H9 (cell line): ENCODE measurements around the gene C17orf50. TPM values are rescaled to one million over a fixed set of nuclear protein-coding genes. Genes with fewer than 3 reads are reported as not detected.

Experiments used
- DNase-seq: peaks from one replicate; pipeline ENCODE4 v3.0.0-alpha.2; 2017
- H2AFZ ChIP-seq: one replicate; pipeline ENCODE4 v1.6.1; 2013; ENCODE audit warnings: mild to moderate bottlenecking, low read length, control low read depth, moderate library complexity
- H2AK5ac ChIP-seq: 2 replicates; pipeline ENCODE4 v1.6.1; 2013; ENCODE audit warnings: low read length, control low read depth, mixed read lengths; ENCODE audit not compliant: insufficient read length
- H2BK120ac ChIP-seq: one replicate; pipeline ENCODE4 v1.6.1; 2013; ENCODE audit warnings: low read depth, mild to moderate bottlenecking, low read length, control low read depth, inconsistent platforms; ENCODE audit not compliant: poor library complexity, severe bottlenecking
- H2BK12ac ChIP-seq: 2 replicates; pipeline ENCODE4 v1.6.1; 2013; ENCODE audit warnings: low read length, control low read depth, mixed read lengths, low read depth; ENCODE audit not compliant: insufficient read length
- H2BK15ac ChIP-seq: 2 replicates; pipeline ENCODE4 v1.6.1; 2013; ENCODE audit warnings: low read depth, low read length, control low read depth
- H2BK20ac ChIP-seq: one replicate; pipeline ENCODE4 v1.6.1; 2013; ENCODE audit warnings: low read depth, mild to moderate bottlenecking, low read length, control low read depth, inconsistent platforms; ENCODE audit not compliant: poor library complexity, severe bottlenecking
- H2BK5ac ChIP-seq: 2 replicates; pipeline ENCODE4 v1.6.1; 2013; ENCODE audit warnings: low read length, control low read depth, mixed read lengths; ENCODE audit not compliant: insufficient read length
- H3K14ac ChIP-seq: 2 replicates; pipeline ENCODE4 v1.6.1; 2013; ENCODE audit warnings: low read length, control low read depth; ENCODE audit not compliant: insufficient read depth
- H3K18ac ChIP-seq: 2 replicates; pipeline ENCODE4 v1.6.1; 2013; ENCODE audit warnings: low read depth, mild to moderate bottlenecking, mixed read lengths, low read length, control low read depth; ENCODE audit not compliant: insufficient read length
- H3K23ac ChIP-seq: 2 replicates; pipeline ENCODE4 v1.6.1; 2013; ENCODE audit warnings: low read length, control low read depth, mixed read lengths, low read depth; ENCODE audit not compliant: insufficient read length
- H3K23me2 ChIP-seq: 2 replicates; pipeline ENCODE4 v1.6.1; 2013; ENCODE audit warnings: low read depth, mild to moderate bottlenecking, mixed read lengths, low read length, control low read depth; ENCODE audit not compliant: insufficient read length, poor library complexity, severe bottlenecking
- H3K27ac ChIP-seq: 2 replicates; pipeline ENCODE4 v1.5.1; 2013; ENCODE audit warnings: low read length, control low read depth, mixed read lengths, low read depth; ENCODE audit not compliant: insufficient read length
- H3K27me3 ChIP-seq: 2 replicates; pipeline ENCODE4 v1.6.1; 2013; ENCODE audit warnings: low read length, control low read depth, inconsistent platforms; ENCODE audit not compliant: insufficient read depth
- H3K4ac ChIP-seq: 2 replicates; pipeline ENCODE4 v1.6.1; 2013; ENCODE audit warnings: low read depth, mild to moderate bottlenecking, control low read depth, inconsistent platforms, low read length, moderate library complexity
- H3K4me1 ChIP-seq: 2 replicates; pipeline ENCODE4 v1.6.1; 2013; ENCODE audit warnings: low read length, control low read depth, inconsistent platforms; ENCODE audit not compliant: insufficient read depth
- H3K4me2 ChIP-seq: 2 replicates; pipeline ENCODE4 v1.6.1; 2013; ENCODE audit warnings: low read length, control low read depth, mixed read lengths; ENCODE audit not compliant: insufficient read length, insufficient read depth
- H3K56ac ChIP-seq: 2 replicates; pipeline ENCODE4 v1.6.1; 2013; ENCODE audit warnings: low read depth, mild to moderate bottlenecking, mixed read lengths, low read length, control low read depth; ENCODE audit not compliant: insufficient read length
- H3K79me1 ChIP-seq: 2 replicates; pipeline ENCODE4 v1.6.1; 2013; ENCODE audit warnings: low read depth, mild to moderate bottlenecking, moderate library complexity, low read length, control low read depth, inconsistent platforms; ENCODE audit not compliant: insufficient read depth, poor library complexity, severe bottlenecking
- H3K79me2 ChIP-seq: 2 replicates; pipeline ENCODE4 v1.6.1; 2013; ENCODE audit warnings: low read length, control low read depth, inconsistent platforms; ENCODE audit not compliant: insufficient read depth
- H3K9ac ChIP-seq: 2 replicates; pipeline ENCODE4 v1.6.1; 2013; ENCODE audit warnings: low read length, control low read depth, mixed read lengths; ENCODE audit not compliant: insufficient read length; ENCODE audit errors: extremely low read depth
- H3K9me3 ChIP-seq: one replicate; pipeline ENCODE4 v1.6.1; 2013; ENCODE audit warnings: low read depth, low read length, inconsistent platforms; ENCODE audit not compliant: control insufficient read depth
- H3T11ph ChIP-seq: one replicate; pipeline ENCODE4 v1.6.1; 2013; ENCODE audit warnings: mild to moderate bottlenecking, low read length, control low read depth, inconsistent platforms
- H4K20me1 ChIP-seq: one replicate; pipeline ENCODE4 v1.6.1; 2013; ENCODE audit not compliant: control insufficient read depth, insufficient read length, insufficient read depth
- H4K5ac ChIP-seq: 2 replicates; pipeline ENCODE4 v1.6.1; 2013; ENCODE audit warnings: low read depth, mild to moderate bottlenecking, mixed read lengths, low read length, control low read depth; ENCODE audit not compliant: insufficient read length
- H4K8ac ChIP-seq: replicated peaks from 2 replicates; pipeline ENCODE4 v1.6.1; 2013; ENCODE audit warnings: low read length, control low read depth, mixed read lengths, low read depth; ENCODE audit not compliant: insufficient read length
- H4K91ac ChIP-seq: 2 replicates; pipeline ENCODE4 v1.6.1; 2013; ENCODE audit warnings: low read depth, mild to moderate bottlenecking, moderate library complexity, mixed read lengths, low read length, control low read depth; ENCODE audit not compliant: insufficient read length
- H3K27ac Mint-ChIP-seq, 3 experiments: 2 replicates in 2 of 3; 3 replicates in 1 of 3; pipeline ENCODE4 v1.8.0; 2020 to 2021; ENCODE audit warnings: mixed read lengths in 3 of 3, mild to moderate bottlenecking in 1 of 3, moderate library complexity in 1 of 3
- H3K27me3 Mint-ChIP-seq: 2 replicates; pipeline ENCODE4 v1.8.0; 2021; ENCODE audit warnings: low read depth, mild to moderate bottlenecking, moderate library complexity, mixed read lengths
- H3K36me3 Mint-ChIP-seq, 3 experiments: 2 replicates in 2 of 3; 3 replicates in 1 of 3; pipeline ENCODE4 v1.8.0; 2020 to 2021; ENCODE audit warnings: low read depth in 3 of 3, mixed read lengths in 3 of 3; ENCODE audit not compliant: insufficient read depth in 1 of 3
- H3K4me1 Mint-ChIP-seq, 2 experiments: 2 replicates each; pipeline ENCODE4 v1.8.0; 2020; ENCODE audit warnings: mixed read lengths in 2 of 2
- H3K4me3 Mint-ChIP-seq, 2 experiments: 2 replicates in 1 of 2; 3 replicates in 1 of 2; pipeline ENCODE4 v1.8.0; 2020 to 2021; ENCODE audit warnings: mild to moderate bottlenecking in 2 of 2, mixed read lengths in 2 of 2, moderate library complexity in 1 of 2
- H3K9me3 Mint-ChIP-seq, 2 experiments: 2 replicates in 1 of 2; 3 replicates in 1 of 2; pipeline ENCODE4 v1.8.0; 2020; ENCODE audit warnings: mild to moderate bottlenecking in 2 of 2, mixed read lengths in 2 of 2, moderate library complexity in 1 of 2
- WGBS: extraction: QIAGEN DNeasy Blood & Tissue Kit; methylation state at CpG from one replicate; pipeline ENCODE4 v1.1.7; 2013; ENCODE audit warnings: missing lambda C conversion rate, low lambda C conversion rate, mixed read lengths; ENCODE audit not compliant: insufficient read length; ENCODE audit errors: extremely low coverage; 5-methylcytosine and 5-hydroxymethylcytosine counted together
- total RNA-seq: library from RNA; stranded (reverse); gene quantifications from 2 replicates; pipeline ENCODE4 v1.2.1, GENCODE V29; 2021
- TF ChIP-seq, protein P1 (sequence below): fragments of 200-600 bp; sonication (generic); conservative IDR thresholded peaks from 3 replicates; pipeline ENCODE4 v1.8.0; 2021; ENCODE audit warnings: antibody characterized with exemption, mild to moderate bottlenecking

C17orf50 gene
- total RNA-seq, 1 experiment from 2014 or later: not detected

DNA sequence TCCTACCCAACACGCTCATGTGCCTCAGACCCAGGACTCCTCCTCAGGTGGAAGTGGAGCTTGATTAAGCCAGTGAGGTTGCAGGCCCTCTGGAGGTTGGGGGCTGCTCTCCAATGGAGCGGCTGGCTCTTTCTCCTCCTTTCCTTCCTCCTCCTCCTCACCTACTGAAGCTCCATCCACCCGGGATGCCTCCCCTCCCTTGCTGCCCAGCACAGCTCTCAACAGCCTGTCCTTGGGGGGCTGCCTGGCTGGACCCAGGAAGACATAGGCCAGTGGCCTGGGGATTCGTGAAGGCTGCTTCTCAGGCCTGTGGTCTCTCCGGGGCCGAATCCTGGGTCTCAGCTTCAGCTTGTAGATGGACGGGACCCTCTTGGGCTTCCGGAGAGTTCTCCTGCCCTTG lies 15.9 kb upstream of the C17orf50 start:
- Histone ChIP-seq H3K9ac (no peak overlapping the region), H3K23ac (no peak overlapping the region), H3K4me1 (no peaks in the 10 kb centered on the region), H3K79me1 (no peaks in the 10 kb centered on the region), H4K5ac (no peak overlapping the region), H3K18ac (no peak overlapping the region), H2AFZ (no peak overlapping the region), H3T11ph (no peak overlapping the region), H3K79me2 (no peaks in the 10 kb centered on the region), H3K27me3 (peaks cover 15% of the 10 kb centered on the region; the same call in 1 of the 2 replicates), H2AK5ac (no peak overlapping the region), H2BK20ac (no peak overlapping the region), H2BK5ac (no peak overlapping the region), H3K27ac (no peak overlapping the region), H3K4me2 (no peak overlapping the region), H3K23me2 (peaks cover 4% of the 10 kb centered on the region), H4K20me1 (no peaks in the 10 kb centered on the region), H2BK120ac (no peak overlapping the region), H4K91ac (no peak overlapping the region), H4K8ac (no peak overlapping the region), H2BK12ac (no peak overlapping the region), H3K9me3 (no peaks in the 10 kb centered on the region), H3K56ac (no peak overlapping the region), H3K14ac (no peak overlapping the region), H3K4ac (no peak overlapping the region), H2BK15ac (no peak overlapping the region)
- H3K27me3 Mint-ChIP-seq: peaks cover 59% of the 10 kb centered on the region
- H3K4me1 Mint-ChIP-seq: peaks cover 10 to 20% of the 10 kb centered on the region in 2 experiments
- H3K9me3 Mint-ChIP-seq: peaks cover 0 to 6% of the 10 kb centered on the region in 2 experiments; a peak in 2 of 5 replicates
- no CpG with 5 or more reads among the region's 8 CpGs for WGBS
- DNase-seq: no peak
- H3K36me3 Mint-ChIP-seq: no peaks in the 10 kb centered on the region; a peak in 1 of 7 replicates
- no peak overlapping the region for H3K4me3 Mint-ChIP-seq
- no peak overlapping the region; a peak in 1 of 7 replicates for H3K27ac Mint-ChIP-seq
- TF ChIP-seq, protein P1, sequence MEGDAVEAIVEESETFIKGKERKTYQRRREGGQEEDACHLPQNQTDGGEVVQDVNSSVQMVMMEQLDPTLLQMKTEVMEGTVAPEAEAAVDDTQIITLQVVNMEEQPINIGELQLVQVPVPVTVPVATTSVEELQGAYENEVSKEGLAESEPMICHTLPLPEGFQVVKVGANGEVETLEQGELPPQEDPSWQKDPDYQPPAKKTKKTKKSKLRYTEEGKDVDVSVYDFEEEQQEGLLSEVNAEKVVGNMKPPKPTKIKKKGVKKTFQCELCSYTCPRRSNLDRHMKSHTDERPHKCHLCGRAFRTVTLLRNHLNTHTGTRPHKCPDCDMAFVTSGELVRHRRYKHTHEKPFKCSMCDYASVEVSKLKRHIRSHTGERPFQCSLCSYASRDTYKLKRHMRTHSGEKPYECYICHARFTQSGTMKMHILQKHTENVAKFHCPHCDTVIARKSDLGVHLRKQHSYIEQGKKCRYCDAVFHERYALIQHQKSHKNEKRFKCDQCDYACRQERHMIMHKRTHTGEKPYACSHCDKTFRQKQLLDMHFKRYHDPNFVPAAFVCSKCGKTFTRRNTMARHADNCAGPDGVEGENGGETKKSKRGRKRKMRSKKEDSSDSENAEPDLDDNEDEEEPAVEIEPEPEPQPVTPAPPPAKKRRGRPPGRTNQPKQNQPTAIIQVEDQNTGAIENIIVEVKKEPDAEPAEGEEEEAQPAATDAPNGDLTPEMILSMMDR: no peak
